Measurements from ENCODE around the gene GGT5.
"Not testable (repeated sequence)": the region's sequence is repeated elsewhere in the genome, so short reads cannot be mapped to it uniquely, and the experiment has no call there.

GGT5 gene

GRCh38 chr22:24185001-24185500 is 59.8 kb downstream of the GGT5 start:
- H3K4me1 ChIP-seq (ENCODE audit: low read length), result no peaks in the 10 kb centered on the region
- H2AFZ ChIP-seq (ENCODE audit: low read length), result no peak overlapping the region
- no peak for DNase-seq
- no peaks in the 10 kb centered on the region for H3K9me2 ChIP-seq (replicated peaks; ENCODE audit: insufficient read depth, low read length)
- H3K9me3 ChIP-seq (replicated peaks; ENCODE audit: insufficient read depth, low read length), result no peaks in the 10 kb centered on the region
- H3K27me3 ChIP-seq (replicated peaks; ENCODE audit: insufficient read depth, low read length), result peaks cover 5% of the 10 kb centered on the region; the same call in 1 of the 2 replicates
- no peak for TF ChIP-seq EZH2 (optimal IDR thresholded peaks at IDR 0.05; ENCODE audit: low read depth, low read length)
- H3K4me3 ChIP-seq (ENCODE audit: low read length), result no peak overlapping the region
- H3K4me2 ChIP-seq (ENCODE audit: low read depth, low read length), result no peak overlapping the region
- no peak overlapping the region for H3K27ac ChIP-seq (ENCODE audit: low read length)
- H3K36me3 ChIP-seq (replicated peaks; ENCODE audit: insufficient read depth, low read length), result no peaks in the 10 kb centered on the region
- H3F3A ChIP-seq (ENCODE audit: insufficient read depth, low read length), result no peaks in the 10 kb centered on the region
- H4K20me1 ChIP-seq (ENCODE audit: insufficient read depth, low read length), result no peaks in the 10 kb centered on the region
- no peaks in the 10 kb centered on the region for H3K79me2 ChIP-seq (ENCODE audit: low read length)
- no peak overlapping the region for H3K9ac ChIP-seq (ENCODE audit: low read length)

- no peak overlapping the region for H2AFZ ChIP-seq (ENCODE audit: low read length)
- no peak overlapping the region for H3K4me3 ChIP-seq (ENCODE audit: low read length)
Observed at GRCh38 chr22:24184057-24184798, 60.7 kb downstream of the GGT5 start.

GRCh38 chr22:24183321-24184031 is 61.4 kb downstream of the GGT5 start:
- TF ChIP-seq EZH2 (optimal IDR thresholded peaks at IDR 0.05; ENCODE audit: low read depth, low read length), result no peak
- TF ChIP-seq EZH2phosphoT487 (IDR thresholded peaks at IDR 0.05; ENCODE audit: low read length), result no peak
- no peak for TF ChIP-seq CTCF (IDR thresholded peaks at IDR 0.05; ENCODE audit: low read length)
- H4K20me1 ChIP-seq (ENCODE audit: insufficient read depth, low read length), result no peaks in the 10 kb centered on the region
- no peak for DNase-seq
- H2AFZ ChIP-seq (ENCODE audit: low read length), result no peak overlapping the region
- no peaks in the 10 kb centered on the region for H3K36me3 ChIP-seq (replicated peaks; ENCODE audit: insufficient read depth, low read length)
- H3K79me2 ChIP-seq (ENCODE audit: low read length), result no peaks in the 10 kb centered on the region
- no peaks in the 10 kb centered on the region for H3K9me2 ChIP-seq (replicated peaks; ENCODE audit: insufficient read depth, low read length)
- peaks cover 5% of the 10 kb centered on the region; the same call in 1 of the 2 replicates for H3K27me3 ChIP-seq (replicated peaks; ENCODE audit: insufficient read depth, low read length)
- H3K9me3 ChIP-seq (replicated peaks; ENCODE audit: insufficient read depth, low read length), result no peaks in the 10 kb centered on the region
- H3K27ac ChIP-seq (ENCODE audit: low read length), result no peak overlapping the region
- H3K9ac ChIP-seq (ENCODE audit: low read length), result no peak overlapping the region
- H3K4me1 ChIP-seq (ENCODE audit: low read length), result no peaks in the 10 kb centered on the region
- no peaks in the 10 kb centered on the region for H3F3A ChIP-seq (ENCODE audit: insufficient read depth, low read length)
- no peak overlapping the region for H3K4me2 ChIP-seq (ENCODE audit: low read depth, low read length)
- no peak overlapping the region for H3K4me3 ChIP-seq (ENCODE audit: low read length)

More at GRCh38 chr22:24184057-24184798, 60.7 kb downstream of the GGT5 start:
- Histone ChIP-seq H3K79me2 (ENCODE audit: low read length) (no peaks in the 10 kb centered on the region), H3K27me3 (replicated peaks; ENCODE audit: insufficient read depth, low read length) (peaks cover 5% of the 10 kb centered on the region; the same call in 1 of the 2 replicates), H3K27ac (ENCODE audit: low read length) (no peak overlapping the region), H3K36me3 (replicated peaks; ENCODE audit: insufficient read depth, low read length) (no peaks in the 10 kb centered on the region), H3K9ac (ENCODE audit: low read length) (no peak overlapping the region), H3K9me3 (replicated peaks; ENCODE audit: insufficient read depth, low read length) (no peaks in the 10 kb centered on the region), H3F3A (ENCODE audit: insufficient read depth, low read length) (no peaks in the 10 kb centered on the region), H3K9me2 (replicated peaks; ENCODE audit: insufficient read depth, low read length) (no peaks in the 10 kb centered on the region), H3K4me2 (ENCODE audit: low read depth, low read length) (no peak overlapping the region), H3K4me1 (ENCODE audit: low read length) (no peaks in the 10 kb centered on the region), H4K20me1 (ENCODE audit: insufficient read depth, low read length) (no peaks in the 10 kb centered on the region)
- DNase-seq, result no peak
- TF ChIP-seq EZH2 (optimal IDR thresholded peaks at IDR 0.05; ENCODE audit: low read depth, low read length) (no peak), CTCF (IDR thresholded peaks at IDR 0.05; ENCODE audit: low read length) (no peak), EZH2phosphoT487 (IDR thresholded peaks at IDR 0.05; ENCODE audit: low read length) (no peak)

- not testable (repeated sequence) for H3K27ac ChIP-seq (ENCODE audit: low read length); H3K27me3 ChIP-seq (replicated peaks; ENCODE audit: insufficient read depth, low read length); H3K4me2 ChIP-seq (ENCODE audit: low read depth, low read length)
Observed at GRCh38 chr22:24182900-24183246, 62.0 kb downstream of the GGT5 start.

More at GRCh38 chr22:24182900-24183246, 62.0 kb downstream of the GGT5 start:
- not testable (repeated sequence) for H3K9me2 ChIP-seq (replicated peaks; ENCODE audit: insufficient read depth, low read length); H4K20me1 ChIP-seq (ENCODE audit: insufficient read depth, low read length); H3K4me1 ChIP-seq (ENCODE audit: low read length); H3K9ac ChIP-seq (ENCODE audit: low read length); H2AFZ ChIP-seq (ENCODE audit: low read length); H3K4me3 ChIP-seq (ENCODE audit: low read length); DNase-seq; H3K9me3 ChIP-seq (replicated peaks; ENCODE audit: insufficient read depth, low read length); H3K79me2 ChIP-seq (ENCODE audit: low read length); H3K36me3 ChIP-seq (replicated peaks; ENCODE audit: insufficient read depth, low read length); H3F3A ChIP-seq (ENCODE audit: insufficient read depth, low read length)

All from MM.1S (cell line).